NCI-H2171 (cell line): ENCODE results near the gene S1PR4.
"Not testable (repeated sequence)": the region's sequence is repeated elsewhere in the genome, so short reads cannot be mapped to it uniquely, and the experiment has no call there.

Source experiments
- DNase-seq: peaks from one replicate; lab custom pipeline; 2025; lab: John Stamatoyannopoulos, UW

Gene S1PR4

GRCh38 chr19:3153286-3154230, 25.0 kb upstream of the S1PR4 start:
- DNase-seq: no peak

DNA sequence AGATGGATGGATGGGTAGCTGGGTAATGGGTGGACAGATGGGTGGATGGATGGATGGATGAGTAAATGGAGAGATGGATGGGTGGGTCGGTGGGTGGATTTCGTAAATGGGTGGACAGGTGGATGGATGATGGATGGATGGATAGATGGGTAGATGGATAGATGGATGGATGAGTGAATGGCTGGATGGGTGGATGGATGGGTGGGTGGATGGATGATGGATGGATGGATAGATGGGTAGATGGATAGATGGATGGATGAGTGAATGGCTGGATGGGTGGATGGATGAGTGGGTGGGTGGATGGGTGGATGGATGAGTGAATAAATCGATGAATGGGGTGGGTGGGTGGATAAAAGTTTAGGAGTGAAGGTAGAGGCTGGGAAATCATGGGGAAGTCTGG, 24.1 kb upstream of the S1PR4 start:
- DNase-seq: not testable (repeated sequence)

DNA sequence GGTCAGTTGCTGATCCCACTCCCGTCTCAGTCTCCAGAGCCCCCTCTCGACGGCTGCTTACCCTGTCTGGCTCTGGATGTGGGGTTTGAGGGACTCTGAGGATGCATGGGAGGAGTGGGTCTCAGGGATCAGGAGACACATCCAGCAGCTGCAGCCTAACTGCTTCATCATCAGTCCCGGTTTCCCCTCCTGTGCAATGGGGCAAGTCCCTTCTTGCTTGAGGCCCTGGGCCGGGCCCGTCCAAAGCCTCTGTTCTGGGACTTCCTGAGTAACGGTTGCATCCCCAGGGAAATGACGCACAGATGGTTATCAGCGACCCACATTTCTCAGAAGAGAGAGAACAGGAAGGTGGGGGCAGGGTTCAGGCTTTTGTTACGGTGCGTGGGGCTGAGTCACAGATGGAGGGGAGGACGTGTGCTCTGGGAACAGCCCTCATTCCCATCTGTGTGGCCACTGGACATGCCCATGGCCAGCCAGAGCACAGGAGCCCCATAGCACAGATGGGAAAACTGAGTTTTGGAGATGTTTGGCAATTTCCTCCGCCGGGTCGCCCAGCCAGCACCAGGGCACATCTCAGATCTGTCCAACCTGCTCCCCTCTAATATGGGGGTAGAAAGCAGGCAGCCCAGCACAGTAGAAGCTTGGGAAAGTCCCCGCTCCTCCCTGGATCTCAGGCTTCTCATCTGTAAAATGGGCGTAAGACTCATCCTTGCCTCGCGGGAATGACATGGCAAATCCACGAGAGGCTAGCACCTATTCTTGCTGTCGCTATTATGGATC, 23.4 kb upstream of the S1PR4 start:
- peak; percentile 98 for DNase-seq

GRCh38 chr19:3157096-3157845, 21.3 kb upstream of the S1PR4 start:
- no peak for DNase-seq

GRCh38 chr19:3159565-3159964, 19.0 kb upstream of the S1PR4 start:
- DNase-seq: no peak

GRCh38 chr19:3160219-3160618, 18.4 kb upstream of the S1PR4 start:
- no peak for DNase-seq

GRCh38 chr19:3161453-3161852, 17.1 kb upstream of the S1PR4 start:
- DNase-seq: no peak

DNA sequence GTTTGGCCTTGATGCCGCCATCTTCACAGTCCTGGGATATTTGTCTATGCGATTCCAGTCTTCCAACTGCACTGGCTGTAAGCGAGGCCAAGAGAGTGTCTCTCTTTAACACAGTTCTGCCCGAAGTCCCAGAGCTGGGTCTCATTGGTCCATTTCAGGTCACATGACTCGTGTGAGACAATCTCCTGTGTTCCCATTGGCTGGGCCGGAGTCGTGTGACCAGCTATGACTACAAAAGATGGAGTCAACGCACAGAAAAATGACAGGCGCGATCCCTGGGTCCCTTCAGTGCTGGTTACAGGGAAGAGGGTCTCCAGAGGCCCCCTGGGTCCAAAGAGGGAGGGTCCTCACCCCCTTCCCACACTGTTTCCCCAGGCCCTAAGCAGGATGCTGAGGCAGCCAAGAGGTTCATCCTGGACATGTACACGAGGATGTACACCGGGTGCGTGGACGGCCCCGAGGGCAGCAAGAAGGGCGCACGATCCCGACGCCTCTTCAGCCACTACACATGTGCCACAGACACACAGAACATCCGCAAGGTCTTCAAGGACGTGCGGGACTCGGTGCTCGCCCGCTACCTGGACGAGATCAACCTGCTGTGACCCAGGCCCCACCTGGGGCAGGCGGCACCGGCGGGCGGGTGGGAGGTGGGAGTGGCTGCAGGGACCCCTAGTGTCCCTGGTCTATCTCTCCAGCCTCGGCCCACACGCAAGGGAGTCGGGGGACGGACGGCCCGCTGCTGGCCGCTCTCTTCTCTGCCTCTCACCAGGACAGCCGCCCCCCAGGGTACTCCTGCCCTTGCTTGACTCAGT, 15.9 kb upstream of the S1PR4 start:
- no peak for DNase-seq

DNA sequence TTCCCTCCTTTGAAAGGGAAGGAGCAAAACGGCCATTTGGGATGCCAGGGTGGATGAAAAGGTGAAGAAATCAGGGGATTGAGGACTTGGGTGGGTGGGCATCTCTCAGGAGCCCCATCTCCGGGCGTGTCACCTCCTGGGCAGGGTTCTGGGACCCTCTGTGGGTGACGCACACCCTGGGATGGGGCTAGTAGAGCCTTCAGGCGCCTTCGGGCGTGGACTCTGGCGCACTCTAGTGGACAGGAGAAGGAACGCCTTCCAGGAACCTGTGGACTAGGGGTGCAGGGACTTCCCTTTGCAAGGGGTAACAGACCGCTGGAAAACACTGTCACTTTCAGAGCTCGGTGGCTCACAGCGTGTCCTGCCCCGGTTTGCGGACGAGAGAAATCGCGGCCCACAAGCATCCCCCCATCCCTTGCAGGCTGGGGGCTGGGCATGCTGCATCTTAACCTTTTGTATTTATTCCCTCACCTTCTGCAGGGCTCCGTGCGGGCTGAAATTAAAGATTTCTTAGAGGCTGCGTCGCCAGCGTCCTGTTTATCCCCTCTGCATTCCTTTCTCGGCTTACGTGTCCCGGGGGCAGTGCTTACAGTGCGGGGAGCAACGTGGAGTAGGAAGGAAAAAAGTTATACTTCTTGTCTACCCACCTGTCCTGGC, 15.2 kb upstream of the S1PR4 start:
- peak; percentile 68 for DNase-seq

GRCh38 chr19:3163943-3164342, 14.6 kb upstream of the S1PR4 start:
- DNase-seq: no peak

DNA sequence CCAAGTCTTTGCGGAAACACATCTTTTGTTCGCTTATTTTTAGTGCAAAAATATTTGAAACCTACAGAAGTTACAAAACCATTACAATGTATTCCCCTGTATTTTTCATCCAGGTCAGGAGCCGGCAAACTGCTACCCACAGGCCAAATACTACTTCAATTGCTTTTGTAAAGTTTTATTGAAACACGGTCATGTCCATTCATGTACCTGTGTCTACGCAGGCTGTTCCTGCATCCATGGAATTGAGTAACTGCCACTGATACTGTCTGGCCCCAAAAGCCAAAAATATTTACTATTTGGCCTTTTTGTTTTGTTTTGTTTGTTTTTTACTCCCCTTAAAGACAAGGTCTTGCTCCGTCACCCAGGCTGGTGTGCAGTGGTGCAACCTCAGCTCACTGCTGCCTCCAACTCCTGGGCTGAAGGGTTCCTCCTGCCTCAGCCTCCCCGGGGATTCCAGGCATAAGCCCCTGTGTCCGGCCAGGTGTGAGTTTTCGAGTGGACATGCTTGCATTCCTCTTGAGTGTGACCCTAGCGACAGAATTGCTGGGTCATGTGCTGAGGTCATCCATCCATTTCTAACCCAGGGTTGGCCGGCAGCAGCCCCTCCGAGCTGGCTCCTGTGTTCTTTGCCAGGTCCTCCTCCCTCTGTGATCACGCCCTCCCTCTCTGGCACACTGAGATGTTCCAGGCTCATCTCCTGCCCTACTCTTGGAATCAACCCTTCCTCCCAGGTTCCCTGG, 10.9 kb upstream of the S1PR4 start:
- DNase-seq: no peak

DNA sequence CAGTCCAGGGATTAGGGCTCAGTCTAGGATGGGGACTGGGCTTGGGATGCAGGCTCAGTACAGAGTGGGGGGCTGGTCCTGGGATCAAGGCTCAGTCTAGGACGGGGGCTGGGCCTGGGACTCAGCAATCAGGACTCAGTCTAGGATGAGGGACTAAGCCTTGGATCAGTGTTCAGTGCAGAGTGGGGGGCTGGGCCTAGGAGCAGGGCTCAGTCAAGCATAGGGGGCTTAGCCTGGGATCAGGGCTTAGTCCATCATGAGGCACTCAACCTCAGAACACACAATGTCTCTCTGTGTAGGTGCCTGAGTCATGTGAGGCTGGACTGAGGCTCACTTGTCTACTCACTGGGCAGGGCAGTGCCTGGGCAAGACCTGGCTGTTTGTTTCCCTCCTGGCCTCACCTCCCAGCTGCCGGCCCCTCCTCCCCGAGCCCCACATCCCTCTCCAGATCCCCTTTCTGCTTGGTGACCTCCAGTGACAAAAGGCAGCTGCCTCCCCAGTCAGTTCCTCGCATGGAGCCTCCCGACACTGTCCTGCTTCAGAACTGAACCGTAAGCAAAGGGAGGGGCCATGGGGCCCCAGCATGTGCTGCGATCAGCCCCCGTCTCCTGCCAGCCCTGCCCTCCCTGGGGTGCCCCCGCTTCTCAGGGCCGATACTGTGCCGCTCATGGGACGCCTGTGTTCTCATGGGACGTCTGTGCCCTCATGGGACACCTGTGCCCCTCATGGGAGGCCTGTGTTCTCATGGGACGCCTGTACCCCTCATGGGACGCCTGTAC, 6.5 kb upstream of the S1PR4 start:
- DNase-seq: no peak

GRCh38 chr19:3172673-3173000, 5.9 kb upstream of the S1PR4 start:
- DNase-seq: not testable (repeated sequence)

DNA sequence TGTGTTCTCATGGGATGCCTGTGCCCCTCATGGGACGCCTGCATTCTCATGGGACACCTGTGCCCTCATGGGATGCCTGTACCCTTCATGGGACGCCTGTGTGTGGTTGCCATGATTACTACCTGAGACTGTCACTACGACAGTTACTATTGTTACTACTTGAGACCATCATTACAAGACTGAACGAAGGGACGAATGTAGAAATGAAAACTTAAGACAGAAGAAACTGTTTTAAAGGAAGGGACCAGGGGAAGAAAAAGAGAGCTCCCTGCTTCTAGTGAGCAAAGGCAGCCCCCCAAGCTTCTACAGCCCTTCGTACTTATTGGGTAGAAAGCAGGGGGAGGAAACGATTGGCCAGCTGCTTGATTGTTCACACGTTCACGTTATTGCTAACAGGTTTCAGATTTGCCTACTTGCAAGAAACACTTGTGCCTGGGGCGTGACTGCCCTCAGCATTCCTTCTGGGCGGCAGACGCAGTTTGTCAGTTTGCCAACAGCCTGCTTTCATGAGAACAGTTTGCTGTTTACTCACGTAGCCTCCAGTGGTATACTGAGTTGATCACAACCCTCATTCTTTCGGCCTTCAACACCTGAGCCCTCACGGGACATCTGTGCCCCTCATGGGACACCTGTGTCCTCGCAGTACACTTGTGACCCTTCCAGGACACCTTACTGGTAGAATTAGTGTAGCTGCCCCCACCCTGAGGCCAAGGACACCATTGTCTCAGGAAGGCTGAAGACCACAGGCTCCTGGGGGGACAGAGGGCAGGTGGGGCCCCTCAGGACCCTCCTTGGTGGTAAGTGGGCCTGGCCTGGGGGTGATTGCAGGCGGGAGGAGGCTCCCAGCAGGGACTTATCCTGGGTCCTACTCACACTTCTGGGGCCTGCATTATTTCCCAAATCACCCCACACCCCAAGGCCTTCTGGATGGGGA, 2.5 kb upstream of the S1PR4 start:
- DNase-seq: peak; percentile 52

- DNase-seq: no peak
These were observed 1.7 kb upstream of the S1PR4 start for GRCh38 chr19:3176715-3177501.

DNA sequence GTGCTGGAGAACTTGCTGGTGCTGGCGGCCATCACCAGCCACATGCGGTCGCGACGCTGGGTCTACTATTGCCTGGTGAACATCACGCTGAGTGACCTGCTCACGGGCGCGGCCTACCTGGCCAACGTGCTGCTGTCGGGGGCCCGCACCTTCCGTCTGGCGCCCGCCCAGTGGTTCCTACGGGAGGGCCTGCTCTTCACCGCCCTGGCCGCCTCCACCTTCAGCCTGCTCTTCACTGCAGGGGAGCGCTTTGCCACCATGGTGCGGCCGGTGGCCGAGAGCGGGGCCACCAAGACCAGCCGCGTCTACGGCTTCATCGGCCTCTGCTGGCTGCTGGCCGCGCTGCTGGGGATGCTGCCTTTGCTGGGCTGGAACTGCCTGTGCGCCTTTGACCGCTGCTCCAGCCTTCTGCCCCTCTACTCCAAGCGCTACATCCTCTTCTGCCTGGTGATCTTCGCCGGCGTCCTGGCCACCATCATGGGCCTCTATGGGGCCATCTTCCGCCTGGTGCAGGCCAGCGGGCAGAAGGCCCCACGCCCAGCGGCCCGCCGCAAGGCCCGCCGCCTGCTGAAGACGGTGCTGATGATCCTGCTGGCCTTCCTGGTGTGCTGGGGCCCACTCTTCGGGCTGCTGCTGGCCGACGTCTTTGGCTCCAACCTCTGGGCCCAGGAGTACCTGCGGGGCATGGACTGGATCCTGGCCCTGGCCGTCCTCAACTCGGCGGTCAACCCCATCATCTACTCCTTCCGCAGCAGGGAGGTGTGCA, 587 bp downstream of the S1PR4 start:
- no peak for DNase-seq

- DNase-seq: no peak
These were observed 1.2 kb downstream of the S1PR4 start for GRCh38 chr19:3179739-3180293.
